Hepatocyte (in vitro differentiated cells): ENCODE measurements around the gene UNC93B1.

Experiments
- EZH2 ChIP-seq: fragments of 200-600 bp; sonication (generic); IDR thresholded peaks from 2 replicates; pipeline ENCODE4 v1.6.1; 2016; ENCODE audit warnings: antibody characterized with exemption, mild to moderate bottlenecking, borderline replicate concordance
- EZH2phosphoT487 ChIP-seq: fragments of 200-600 bp; sonication (generic); IDR thresholded peaks from one replicate; pipeline ENCODE4 v1.6.1; 2018; ENCODE audit warnings: antibody characterized with exemption, mild to moderate bottlenecking, low read depth, moderate library complexity; ENCODE audit not compliant: unreplicated experiment, severe bottlenecking
- TF ChIP-seq, protein P1 (sequence below): fragments of 200-600 bp; sonication (generic); IDR thresholded peaks from 2 replicates; pipeline ENCODE4 v1.5.1; 2016; ENCODE audit warnings: antibody characterized with exemption, mild to moderate bottlenecking; ENCODE audit not compliant: poor library complexity

DNA sequence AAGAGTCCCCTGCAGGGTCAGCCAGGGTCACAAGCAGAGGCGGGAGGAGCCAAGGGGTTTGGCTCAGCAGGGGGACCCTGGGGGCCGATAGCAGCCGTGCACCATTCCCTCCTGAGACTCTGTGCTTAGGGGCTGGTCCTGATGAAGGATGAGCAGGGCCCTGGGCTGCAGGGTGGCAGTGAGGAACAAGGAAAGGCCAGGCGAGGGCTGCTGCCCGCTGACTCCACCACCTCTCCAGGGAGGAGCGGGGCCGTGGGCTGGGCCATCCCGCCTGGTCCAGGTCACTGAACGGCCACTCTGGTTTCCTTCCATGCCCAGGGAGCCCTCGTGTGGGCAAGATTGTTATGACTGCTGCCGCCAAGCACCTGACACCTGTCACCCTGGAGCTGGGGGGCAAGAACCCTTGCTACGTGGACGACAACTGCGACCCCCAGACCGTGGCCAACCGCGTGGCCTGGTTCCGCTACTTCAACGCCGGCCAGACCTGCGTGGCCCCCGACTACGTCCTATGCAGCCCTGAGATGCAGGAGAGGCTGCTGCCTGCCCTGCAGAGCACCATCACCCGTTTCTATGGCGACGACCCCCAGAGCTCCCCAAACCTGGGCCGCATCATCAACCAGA, 17.4 kb upstream of the UNC93B1 start:
- TF ChIP-seq EZH2 (no peak), EZH2phosphoT487 (no peak)
- TF ChIP-seq, protein P1, sequence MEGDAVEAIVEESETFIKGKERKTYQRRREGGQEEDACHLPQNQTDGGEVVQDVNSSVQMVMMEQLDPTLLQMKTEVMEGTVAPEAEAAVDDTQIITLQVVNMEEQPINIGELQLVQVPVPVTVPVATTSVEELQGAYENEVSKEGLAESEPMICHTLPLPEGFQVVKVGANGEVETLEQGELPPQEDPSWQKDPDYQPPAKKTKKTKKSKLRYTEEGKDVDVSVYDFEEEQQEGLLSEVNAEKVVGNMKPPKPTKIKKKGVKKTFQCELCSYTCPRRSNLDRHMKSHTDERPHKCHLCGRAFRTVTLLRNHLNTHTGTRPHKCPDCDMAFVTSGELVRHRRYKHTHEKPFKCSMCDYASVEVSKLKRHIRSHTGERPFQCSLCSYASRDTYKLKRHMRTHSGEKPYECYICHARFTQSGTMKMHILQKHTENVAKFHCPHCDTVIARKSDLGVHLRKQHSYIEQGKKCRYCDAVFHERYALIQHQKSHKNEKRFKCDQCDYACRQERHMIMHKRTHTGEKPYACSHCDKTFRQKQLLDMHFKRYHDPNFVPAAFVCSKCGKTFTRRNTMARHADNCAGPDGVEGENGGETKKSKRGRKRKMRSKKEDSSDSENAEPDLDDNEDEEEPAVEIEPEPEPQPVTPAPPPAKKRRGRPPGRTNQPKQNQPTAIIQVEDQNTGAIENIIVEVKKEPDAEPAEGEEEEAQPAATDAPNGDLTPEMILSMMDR, result peak; percentile 38
